Esophagus squamous epithelium (tissue), 4 donors: ENCODE results near the gene TSTD1.

Source experiments
- CTCF ChIP-seq, 6 experiments: fragments of 450-650 bp in 4 of 6; fragments of 200-600 bp in 2 of 6; sonication (generic) in 2 of 6; IDR thresholded peaks; one replicate each; pipeline ENCODE4 v1.5.1; 2016 to 2019; ENCODE audit warnings: antibody characterized with exemption in 6 of 6, mild to moderate bottlenecking in 4 of 6, moderate library complexity in 4 of 6
- POLR2A ChIP-seq, 4 donors: fragments of 450-650 bp; IDR thresholded peaks; one replicate each; pipeline ENCODE4 v1.6.1; 2017; ENCODE audit warnings: antibody characterized with exemption in 4 of 4, mild to moderate bottlenecking in 4 of 4, moderate library complexity in 3 of 4

DNA sequence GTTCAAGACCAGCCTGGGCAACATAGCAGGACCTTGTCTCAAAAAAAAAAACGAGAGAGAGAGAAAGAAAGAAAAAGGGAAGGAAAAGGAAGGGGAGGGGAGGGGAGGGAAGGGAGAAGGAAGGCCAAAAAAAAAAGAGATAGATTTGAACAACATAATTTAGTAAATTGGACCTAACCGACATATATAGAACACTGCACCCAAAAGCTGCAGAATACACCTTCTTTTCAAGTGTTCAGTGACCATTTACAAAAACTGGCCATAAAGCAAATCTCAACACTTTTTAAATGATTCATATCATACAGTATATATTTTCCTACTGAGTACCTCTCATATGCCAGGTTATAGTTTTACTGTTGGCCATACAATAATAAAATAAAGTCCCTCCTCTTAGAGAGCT, 6.9 kb downstream of the TSTD1 start:
- TF ChIP-seq CTCF (IDR thresholded peaks at IDR 0.05) (no peak), POLR2A (IDR thresholded peaks at IDR 0.05) (no peak)
